Measurements from ENCODE around the gene KCNK3.

DNA sequence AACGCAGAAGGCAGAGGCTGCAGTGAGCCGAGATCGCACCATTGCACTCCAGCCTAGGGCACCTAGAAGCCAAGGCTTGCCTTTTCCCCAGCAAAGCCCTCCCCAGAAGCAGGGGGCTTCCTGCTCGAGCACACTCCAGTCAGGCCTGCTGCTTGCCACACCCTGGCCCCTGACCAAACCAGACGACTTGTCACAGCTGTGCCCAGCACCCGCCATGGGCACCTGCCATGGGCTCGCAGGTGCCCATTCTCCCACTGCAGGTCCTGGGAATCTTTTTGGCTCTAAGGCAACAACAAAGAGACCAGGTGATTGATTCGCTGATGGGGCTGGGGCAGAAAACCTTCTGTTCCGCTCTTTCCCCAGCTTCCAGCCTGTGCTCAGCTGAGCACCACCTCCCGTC is 4.9 kb downstream of the KCNK3 start:
- no peak for TF ChIP-seq POLR2AphosphoS5 (IDR thresholded peaks at IDR 0.05; ENCODE audit: low read depth, low read length)
- no peak for TF ChIP-seq MXI1 (IDR thresholded peaks at IDR 0.05; ENCODE audit: low read depth, low read length)
- TF ChIP-seq EZH2phosphoT487 (IDR thresholded peaks at IDR 0.05; ENCODE audit: borderline replicate concordance, low read depth), result no peak
- TF ChIP-seq MAX (IDR thresholded peaks at IDR 0.05; ENCODE audit: low read depth), result no peak
- TF ChIP-seq, protein P1, sequence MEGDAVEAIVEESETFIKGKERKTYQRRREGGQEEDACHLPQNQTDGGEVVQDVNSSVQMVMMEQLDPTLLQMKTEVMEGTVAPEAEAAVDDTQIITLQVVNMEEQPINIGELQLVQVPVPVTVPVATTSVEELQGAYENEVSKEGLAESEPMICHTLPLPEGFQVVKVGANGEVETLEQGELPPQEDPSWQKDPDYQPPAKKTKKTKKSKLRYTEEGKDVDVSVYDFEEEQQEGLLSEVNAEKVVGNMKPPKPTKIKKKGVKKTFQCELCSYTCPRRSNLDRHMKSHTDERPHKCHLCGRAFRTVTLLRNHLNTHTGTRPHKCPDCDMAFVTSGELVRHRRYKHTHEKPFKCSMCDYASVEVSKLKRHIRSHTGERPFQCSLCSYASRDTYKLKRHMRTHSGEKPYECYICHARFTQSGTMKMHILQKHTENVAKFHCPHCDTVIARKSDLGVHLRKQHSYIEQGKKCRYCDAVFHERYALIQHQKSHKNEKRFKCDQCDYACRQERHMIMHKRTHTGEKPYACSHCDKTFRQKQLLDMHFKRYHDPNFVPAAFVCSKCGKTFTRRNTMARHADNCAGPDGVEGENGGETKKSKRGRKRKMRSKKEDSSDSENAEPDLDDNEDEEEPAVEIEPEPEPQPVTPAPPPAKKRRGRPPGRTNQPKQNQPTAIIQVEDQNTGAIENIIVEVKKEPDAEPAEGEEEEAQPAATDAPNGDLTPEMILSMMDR (IDR thresholded peaks at IDR 0.05), result no peak

All from SK-N-SH (cell line).